SK-N-SH treated with all-trans-retinoic acid at 6 μM for 48 hours (cell line): Measurements from ENCODE around the gene CAMK2A.

Source experiments
- CSDC2 ChIP-seq: fragments of 250-450 bp; sonication (Bioruptor Pico); IDR thresholded peaks from 2 replicates; pipeline ENCODE4 v1.5.0; 2020; ENCODE audit warnings: mild to moderate bottlenecking, moderate library complexity
- GLIS3 ChIP-seq: fragments of 250-450 bp; sonication (Bioruptor Pico); IDR thresholded peaks from 2 replicates; pipeline ENCODE4 v1.5.0; 2020; ENCODE audit warnings: mild to moderate bottlenecking, moderate library complexity
- ISL1 ChIP-seq: fragments of 250-450 bp; sonication (Bioruptor Pico); IDR thresholded peaks from 2 replicates; pipeline ENCODE4 v2.1.2; 2022; ENCODE audit warnings: mild to moderate bottlenecking, moderate library complexity
- OSR1 ChIP-seq: fragments of 250-450 bp; sonication (Bioruptor Pico); IDR thresholded peaks from 2 replicates; pipeline ENCODE4 v1.8.0; 2022; ENCODE audit warnings: moderate library complexity, mild to moderate bottlenecking, inconsistent platforms
- PATZ1 ChIP-seq: fragments of 250-450 bp; sonication (Bioruptor Pico); IDR thresholded peaks from 2 replicates; pipeline ENCODE4 v1.8.0; 2020; ENCODE audit warnings: mild to moderate bottlenecking, moderate library complexity, borderline replicate concordance
- PPARA ChIP-seq: fragments of 250-450 bp; sonication (Bioruptor Pico); IDR thresholded peaks from 2 replicates; pipeline ENCODE4 v1.5.0; 2020; ENCODE audit warnings: mild to moderate bottlenecking, borderline replicate concordance
- TOX ChIP-seq: fragments of 250-450 bp; sonication (Bioruptor Pico); IDR thresholded peaks from 2 replicates; pipeline ENCODE4 v1.8.0; 2021; ENCODE audit warnings: mild to moderate bottlenecking, moderate library complexity, borderline replicate concordance
- ZC3H10 ChIP-seq: fragments of 250-450 bp; sonication (Bioruptor Pico); IDR thresholded peaks from 2 replicates; pipeline ENCODE4 v1.5.1; 2021; ENCODE audit warnings: mild to moderate bottlenecking, moderate library complexity
- ZFP30 ChIP-seq: fragments of 450-650 bp; formaldehyde crosslinking; IDR thresholded peaks from 2 replicates; pipeline ENCODE4 v1.5.0; 2022; ENCODE audit warnings: mild to moderate bottlenecking, moderate library complexity
- ZNF565 ChIP-seq: fragments of 450-650 bp; formaldehyde crosslinking; conservative IDR thresholded peaks from 2 replicates; pipeline ENCODE4 v1.5.0; 2020; ENCODE audit warnings: low read depth, mild to moderate bottlenecking, moderate library complexity
- TF ChIP-seq, protein P1 (sequence below): fragments of 250-450 bp; sonication (Bioruptor Pico); IDR thresholded peaks from 2 replicates; pipeline ENCODE4 v1.5.0; 2020; ENCODE audit warnings: mild to moderate bottlenecking, moderate library complexity

- TF ChIP-seq PATZ1 (CRISPR knock-in tag) = no peak
- no peak for TF ChIP-seq OSR1 (CRISPR knock-in tag)
- no peak for TF ChIP-seq TOX (CRISPR knock-in tag)
- TF ChIP-seq, protein P1, sequence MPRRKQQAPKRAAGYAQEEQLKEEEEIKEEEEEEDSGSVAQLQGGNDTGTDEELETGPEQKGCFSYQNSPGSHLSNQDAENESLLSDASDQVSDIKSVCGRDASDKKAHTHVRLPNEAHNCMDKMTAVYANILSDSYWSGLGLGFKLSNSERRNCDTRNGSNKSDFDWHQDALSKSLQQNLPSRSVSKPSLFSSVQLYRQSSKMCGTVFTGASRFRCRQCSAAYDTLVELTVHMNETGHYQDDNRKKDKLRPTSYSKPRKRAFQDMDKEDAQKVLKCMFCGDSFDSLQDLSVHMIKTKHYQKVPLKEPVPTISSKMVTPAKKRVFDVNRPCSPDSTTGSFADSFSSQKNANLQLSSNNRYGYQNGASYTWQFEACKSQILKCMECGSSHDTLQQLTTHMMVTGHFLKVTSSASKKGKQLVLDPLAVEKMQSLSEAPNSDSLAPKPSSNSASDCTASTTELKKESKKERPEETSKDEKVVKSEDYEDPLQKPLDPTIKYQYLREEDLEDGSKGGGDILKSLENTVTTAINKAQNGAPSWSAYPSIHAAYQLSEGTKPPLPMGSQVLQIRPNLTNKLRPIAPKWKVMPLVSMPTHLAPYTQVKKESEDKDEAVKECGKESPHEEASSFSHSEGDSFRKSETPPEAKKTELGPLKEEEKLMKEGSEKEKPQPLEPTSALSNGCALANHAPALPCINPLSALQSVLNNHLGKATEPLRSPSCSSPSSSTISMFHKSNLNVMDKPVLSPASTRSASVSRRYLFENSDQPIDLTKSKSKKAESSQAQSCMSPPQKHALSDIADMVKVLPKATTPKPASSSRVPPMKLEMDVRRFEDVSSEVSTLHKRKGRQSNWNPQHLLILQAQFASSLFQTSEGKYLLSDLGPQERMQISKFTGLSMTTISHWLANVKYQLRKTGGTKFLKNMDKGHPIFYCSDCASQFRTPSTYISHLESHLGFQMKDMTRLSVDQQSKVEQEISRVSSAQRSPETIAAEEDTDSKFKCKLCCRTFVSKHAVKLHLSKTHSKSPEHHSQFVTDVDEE (CRISPR knock-in tag) = no peak
- no peak for TF ChIP-seq ZC3H10
- no peak; the same call in 1 of the 2 replicates for TF ChIP-seq CSDC2 (CRISPR knock-in tag)
- no peak for TF ChIP-seq ISL1 (CRISPR knock-in tag)
- no peak for TF ChIP-seq ZNF565 (CRISPR knock-in tag)
- no peak for TF ChIP-seq PPARA (CRISPR knock-in tag)
- no peak for TF ChIP-seq ZFP30
- no peak for TF ChIP-seq GLIS3 (CRISPR knock-in tag)
Measured at GRCh38 chr5:150299571-150300327, 10.2 kb upstream of the CAMK2A start.
